GM18505 (cell line): ENCODE measurements around the gene ODAD2.

Source experiments
- ATAC-seq: cut with Tn5 transposase; IDR thresholded peaks from one replicate; pipeline ENCODE4 v1.9.1; 2021; ENCODE audit not compliant: unreplicated experiment
- POLR2A ChIP-seq: IDR thresholded peaks from 4 replicates; pipeline ENCODE4 v1.6.1; 2011; ENCODE audit warnings: borderline replicate concordance; ENCODE audit not compliant: insufficient read depth, insufficient read length; ENCODE audit errors: extremely low read depth

The ODAD2 gene

GRCh38 chr10:27838901-27839300 lies 160.0 kb downstream of the ODAD2 start:
- TF ChIP-seq POLR2A = no peak
- ATAC-seq = no peak

DNA sequence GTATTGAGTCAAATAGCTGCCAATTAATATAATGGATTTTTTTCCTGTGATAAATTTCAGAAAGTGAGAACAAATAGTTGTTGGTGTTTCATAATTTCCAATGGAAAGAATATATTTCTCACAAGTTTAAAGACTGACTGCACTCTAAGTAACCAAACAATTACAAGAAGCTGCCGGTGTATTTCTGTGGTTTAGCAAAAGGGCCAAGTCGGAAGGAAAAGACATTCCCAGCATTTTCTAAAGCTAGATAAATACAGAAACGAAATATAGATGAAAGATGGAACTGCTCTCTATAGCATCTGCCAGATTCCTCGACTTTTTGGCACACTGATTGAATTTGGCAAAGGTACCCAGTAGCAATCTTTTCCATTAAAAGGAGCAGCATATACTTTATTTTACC lies 160.5 kb downstream of the ODAD2 start:
- no peak for ATAC-seq
- no peak for TF ChIP-seq POLR2A

- TF ChIP-seq POLR2A = no peak
- no peak for ATAC-seq
Measured at GRCh38 chr10:27834476-27834875, 164.4 kb downstream of the ODAD2 start.

GRCh38 chr10:27833792-27834191 lies 165.1 kb downstream of the ODAD2 start:
- TF ChIP-seq POLR2A = no peak
- ATAC-seq = no peak

GRCh38 chr10:27832826-27833225 lies 166.1 kb downstream of the ODAD2 start:
- ATAC-seq = no peak

GRCh38 chr10:27826369-27826768 lies 172.5 kb downstream of the ODAD2 start:
- no peak for TF ChIP-seq POLR2A
- ATAC-seq = no peak

More at GRCh38 chr10:27832826-27833225, 166.1 kb downstream of the ODAD2 start:
- TF ChIP-seq POLR2A = no peak

GRCh38 chr10:27822301-27822700 lies 176.6 kb downstream of the ODAD2 start:
- no peak for ATAC-seq
- TF ChIP-seq POLR2A = no peak

DNA sequence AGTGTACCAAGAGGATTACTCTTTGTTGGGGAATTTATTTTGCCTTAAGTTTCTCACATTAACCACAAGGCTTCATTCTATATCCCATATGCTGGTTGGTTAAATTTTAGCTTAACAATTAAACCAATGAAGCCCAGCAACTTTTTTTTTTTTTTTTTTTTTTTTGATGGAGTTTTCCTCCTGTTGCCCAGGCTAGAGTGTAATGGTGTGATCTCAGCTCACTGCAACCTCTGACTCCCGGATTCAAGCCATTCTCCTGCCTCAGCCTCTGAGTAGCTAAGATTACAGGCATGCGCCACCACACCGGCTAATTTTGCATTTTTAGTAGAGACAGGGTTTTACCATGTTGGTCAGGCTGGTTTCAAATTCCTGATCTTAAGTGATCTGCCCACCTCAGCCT lies 178.2 kb downstream of the ODAD2 start:
- ATAC-seq = no peak
- no peak for TF ChIP-seq POLR2A

- no peak for TF ChIP-seq POLR2A
- no peak for ATAC-seq
Measured at GRCh38 chr10:27819781-27820531, 178.9 kb downstream of the ODAD2 start.

DNA sequence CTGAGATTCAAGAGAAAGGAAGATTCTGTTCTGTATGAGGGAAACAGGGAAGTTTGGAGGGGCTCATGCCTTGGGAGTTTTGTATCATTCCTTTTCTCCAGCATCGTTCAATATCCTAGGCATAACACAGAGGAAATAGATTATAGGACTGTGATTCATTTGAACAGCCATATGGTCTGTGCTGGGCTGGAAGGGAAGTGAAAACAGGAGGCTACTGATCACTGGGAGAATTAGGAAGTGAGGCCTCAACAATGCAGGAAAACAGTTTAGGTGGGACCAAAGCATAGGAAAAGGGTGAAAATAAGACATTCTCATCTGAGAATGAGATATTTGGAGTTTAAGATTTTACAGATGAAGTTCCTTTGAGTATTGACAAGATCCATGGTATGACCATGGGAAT lies 182.6 kb downstream of the ODAD2 start:
- no peak for ATAC-seq
- no peak for TF ChIP-seq POLR2A

- no peak for ATAC-seq
- no peak for TF ChIP-seq POLR2A
Measured at GRCh38 chr10:27815846-27816245, 183.0 kb downstream of the ODAD2 start.

- ATAC-seq = no peak
- no peak for TF ChIP-seq POLR2A
Measured at GRCh38 chr10:27815261-27815660, 183.6 kb downstream of the ODAD2 start.

DNA sequence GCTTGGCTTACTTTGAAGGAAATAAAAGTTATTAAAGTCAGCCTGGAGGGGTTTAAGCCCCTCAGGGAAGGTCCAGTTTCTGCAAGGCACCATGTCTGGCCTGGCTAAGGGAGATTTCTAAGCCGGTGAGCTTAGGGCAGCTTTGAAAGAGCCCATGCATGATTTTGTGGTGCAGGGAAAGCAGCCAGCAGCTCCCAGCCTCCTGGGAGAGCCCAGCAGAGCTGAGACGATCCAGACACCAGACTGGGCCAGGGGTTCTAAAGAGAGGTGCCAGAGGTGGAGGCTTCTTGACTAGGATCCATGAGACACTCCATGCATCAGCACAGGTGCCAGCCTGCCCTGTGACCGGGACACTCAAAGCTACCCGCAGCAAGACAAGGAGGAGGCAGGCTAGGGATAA lies 193.7 kb downstream of the ODAD2 start:
- no peak for ATAC-seq
- TF ChIP-seq POLR2A = no peak

GRCh38 chr10:27804136-27804535 lies 194.7 kb downstream of the ODAD2 start:
- TF ChIP-seq POLR2A = no peak
- ATAC-seq = no peak
